GM23248 (cell line): ENCODE data around the gene TBKBP1. TPM values are rescaled to one million over a fixed set of nuclear protein-coding genes. Genes with fewer than 3 reads are reported as not detected.
"Not testable (repeated sequence)": the region's sequence is repeated elsewhere in the genome, so short reads cannot be mapped to it uniquely, and the experiment has no call there.

Source experiments
- DNase-seq: peaks from one replicate; pipeline ENCODE4 v3.0.0-alpha.2; 2015
- H2AFZ ChIP-seq: fragments of 200-600 bp; sonication (generic); 2 replicates; pipeline ENCODE4 v1.6.1; 2016; ENCODE audit warnings: antibody characterized with exemption
- H3F3A ChIP-seq: fragments of 200-600 bp; sonication (generic); 2 replicates; pipeline ENCODE4 v1.6.1; 2016; ENCODE audit warnings: mild to moderate bottlenecking, antibody characterized with exemption, mixed run types; ENCODE audit not compliant: insufficient read depth
- H3K27ac ChIP-seq: fragments of 200-600 bp; sonication (generic); 2 replicates; pipeline ENCODE4 v1.5.1; 2016; ENCODE audit warnings: mild to moderate bottlenecking
- H3K27me3 ChIP-seq: fragments of 200-600 bp; sonication (generic); replicated peaks from 2 replicates; pipeline ENCODE4 v1.6.1; 2016; ENCODE audit warnings: mild to moderate bottlenecking; ENCODE audit not compliant: insufficient read depth
- H3K36me3 ChIP-seq: fragments of 200-600 bp; sonication (generic); 2 replicates; pipeline ENCODE4 v1.6.1; 2016; ENCODE audit warnings: low read depth, mild to moderate bottlenecking
- H3K4me1 ChIP-seq: fragments of 200-600 bp; sonication (generic); 2 replicates; pipeline ENCODE4 v1.6.1; 2016; ENCODE audit warnings: mild to moderate bottlenecking; ENCODE audit not compliant: insufficient read depth
- H3K4me2 ChIP-seq: fragments of 200-600 bp; sonication (generic); one replicate; pipeline ENCODE4 v1.6.1; 2016; ENCODE audit warnings: mild to moderate bottlenecking; ENCODE audit not compliant: unreplicated experiment
- H3K4me3 ChIP-seq: fragments of 200-600 bp; sonication (generic); 2 replicates; pipeline ENCODE4 v1.5.1; 2016; ENCODE audit warnings: mild to moderate bottlenecking
- H3K79me2 ChIP-seq: fragments of 200-600 bp; sonication (generic); 2 replicates; pipeline ENCODE4 v1.6.1; 2016; ENCODE audit warnings: mild to moderate bottlenecking; ENCODE audit not compliant: insufficient read depth
- H3K9ac ChIP-seq: fragments of 200-600 bp; sonication (generic); 2 replicates; pipeline ENCODE4 v1.6.1; 2016; ENCODE audit warnings: mild to moderate bottlenecking
- H3K9me2 ChIP-seq: fragments of 200-600 bp; sonication (generic); 2 replicates; pipeline ENCODE4 v1.6.1; 2016; ENCODE audit warnings: mixed run types, mild to moderate bottlenecking, moderate library complexity; ENCODE audit not compliant: insufficient read depth
- H3K9me3 ChIP-seq: fragments of 200-600 bp; sonication (generic); one replicate; pipeline ENCODE4 v1.6.1; 2017; ENCODE audit warnings: low read depth
- H4K20me1 ChIP-seq: fragments of 200-600 bp; sonication (generic); 2 replicates; pipeline ENCODE4 v1.6.0; 2016; ENCODE audit not compliant: insufficient read depth
- EZH2 ChIP-seq: fragments of 200-600 bp; sonication (generic); IDR thresholded peaks from 2 replicates; pipeline ENCODE4 v1.6.1; 2018; ENCODE audit warnings: antibody characterized with exemption, mild to moderate bottlenecking; ENCODE audit not compliant: insufficient read depth, poor library complexity, severe bottlenecking
- EZH2phosphoT487 ChIP-seq: fragments of 200-600 bp; sonication (generic); IDR thresholded peaks from 2 replicates; pipeline ENCODE4 v1.6.1; 2018; ENCODE audit warnings: antibody characterized with exemption, moderate library complexity, mild to moderate bottlenecking, low read depth; ENCODE audit not compliant: insufficient read depth
- WGBS, 2 experiments: methylation state at CpG; one replicate each; pipeline ENCODE4 v1.1.6; 2015 to 2017; ENCODE audit warnings: low lambda C conversion rate in 2 of 2, low coverage in 1 of 2; ENCODE audit errors: missing lambda C conversion rate in 2 of 2; 5-methylcytosine and 5-hydroxymethylcytosine counted together
- in situ Hi-C: fragments of 300-500 bp; cut with MboI; formaldehyde crosslinking; loops from 2 replicates; pipeline ENCODE4 v1.15.0; 2020
- polyA plus RNA-seq: library from polyadenylated mRNA; unstranded; fragments of >200 nt; fragmentation: Nextera tagmentation; extraction: Ambion mirVana; gene quantifications from 2 replicates; pipeline ENCODE4 v1.2.1, GENCODE V29; 2016
- total RNA-seq: library from RNA; depleted of rRNA; stranded (reverse); fragments of >200 nt; shearing (Covaris generic); gene quantifications from 2 replicates; pipeline ENCODE4 v1.2.3, GENCODE V29; 2014

The TBKBP1 gene
- total and polyA plus RNA-seq, 2 experiments from 2014 or later: 1.1 to 12.3 TPM

- Histone ChIP-seq H3K9me3 (no peaks in the 10 kb centered on the region), H3K36me3 (peaks cover 93% of the 10 kb centered on the region)
- in situ Hi-C loops: no loop called here
These were observed 17.3 kb upstream of the TBKBP1 start for GRCh38 chr17:47676510-47677165.

GRCh38 chr17:47678196-47678595 is 15.8 kb upstream of the TBKBP1 start:
- Histone ChIP-seq H3K9me2 (no peaks in the 10 kb centered on the region), H3K4me2 (no peak overlapping the region), H3K79me2 (peaks cover 77% of the 10 kb centered on the region), H3K27me3 (no peaks in the 10 kb centered on the region), H3K27ac (no peak overlapping the region), H3K4me1 (no peaks in the 10 kb centered on the region), H2AFZ (no peak overlapping the region), H3K4me3 (no peak overlapping the region), H4K20me1 (no peaks in the 10 kb centered on the region), H3K9me3 (no peaks in the 10 kb centered on the region), H3K36me3 (peaks cover 91% of the 10 kb centered on the region), H3K9ac (no peak overlapping the region), H3F3A (peaks cover 81% of the 10 kb centered on the region)
- no peak for DNase-seq
- WGBS, 2 experiments: 88 to 89% methylated on average over 7 of the region's 7 CpGs
- TF ChIP-seq EZH2 (no peak), EZH2phosphoT487 (no peak)
- in situ Hi-C loops: no loop called here

More at GRCh38 chr17:47676510-47677165, 17.3 kb upstream of the TBKBP1 start:
- no peak overlapping the region for H3K9ac ChIP-seq
- no peak for DNase-seq
- no peaks in the 10 kb centered on the region for H3K9me2 ChIP-seq
- no peak overlapping the region for H3K27ac ChIP-seq
- H3K4me1 ChIP-seq: no peaks in the 10 kb centered on the region
- no peaks in the 10 kb centered on the region for H4K20me1 ChIP-seq
- 83 to 85% methylated on average over 7 of the region's 7 CpGs for WGBS, 2 experiments
- TF ChIP-seq EZH2: no peak
- TF ChIP-seq EZH2phosphoT487: no peak
- H3K4me2 ChIP-seq: no peak overlapping the region
- H2AFZ ChIP-seq: no peak overlapping the region
- no peaks in the 10 kb centered on the region for H3K27me3 ChIP-seq
- H3K4me3 ChIP-seq: no peak overlapping the region
- peaks cover 78% of the 10 kb centered on the region for H3F3A ChIP-seq
- peaks cover 81% of the 10 kb centered on the region for H3K79me2 ChIP-seq

- Histone ChIP-seq H4K20me1 (no peaks in the 10 kb centered on the region), H3K4me2 (no peak overlapping the region), H3K36me3 (peaks cover 64% of the 10 kb centered on the region), H2AFZ (no peak overlapping the region), H3K9ac (no peak overlapping the region), H3K9me2 (no peaks in the 10 kb centered on the region), H3F3A (peaks cover 89% of the 10 kb centered on the region), H3K4me1 (peaks cover 37% of the 10 kb centered on the region), H3K9me3 (no peaks in the 10 kb centered on the region), H3K4me3 (no peak overlapping the region), H3K27ac (0 out of 2 replicates have a peak overlapping the region, but pooled peaks have one; percentile 5), H3K27me3 (no peaks in the 10 kb centered on the region), H3K79me2 (peaks cover 43% of the 10 kb centered on the region)
- 95 to 97% methylated on average over 2 of the region's 2 CpGs for WGBS, 2 experiments
- TF ChIP-seq EZH2phosphoT487 (no peak), EZH2 (no peak)
- no peak for DNase-seq
- in situ Hi-C loops: no loop called here
These were observed 11.8 kb upstream of the TBKBP1 start for GRCh38 chr17:47682138-47682537.

- Histone ChIP-seq H3K36me3 (peaks cover 58% of the 10 kb centered on the region), H3K27ac (0 out of 2 replicates have a peak overlapping the region, but pooled peaks have one; percentile 5), H3K79me2 (peaks cover 37% of the 10 kb centered on the region), H3F3A (peaks cover 91% of the 10 kb centered on the region), H3K4me1 (peaks cover 43% of the 10 kb centered on the region)
- H4K20me1 ChIP-seq, H3K4me3 ChIP-seq, H3K4me2 ChIP-seq, H3K9ac ChIP-seq, H3K9me3 ChIP-seq, DNase-seq, H2AFZ ChIP-seq, H3K9me2 ChIP-seq, H3K27me3 ChIP-seq, in situ Hi-C loops: not testable (repeated sequence)
- 85 to 93% methylated on average over 4 of the region's 4 CpGs for WGBS, 2 experiments
These were observed 11.2 kb upstream of the TBKBP1 start for GRCh38 chr17:47682727-47683126.
